Stimulated activated CD4-positive, alpha-beta T cell treated with anti-CD3 and anti-CD28 coated beads, TNF-alpha, amount 100 ng/mL, for 24 hours (primary cell): ENCODE data around the gene HTT-AS.

Experiments used
- DNase-seq, 3 experiments: peaks; one replicate each; pipeline ENCODE4 v3.0.0-alpha.2; 2020; ENCODE audit warnings: low read depth in 3 of 3

HTT-AS gene

GRCh38 chr4:3087115-3087797 lies 12.9 kb upstream of the HTT-AS start:
- DNase-seq: no peak

GRCh38 chr4:3085948-3086670 lies 11.8 kb upstream of the HTT-AS start:
- DNase-seq: no peak

- DNase-seq: no peak
Measured at GRCh38 chr4:3083732-3084131, 9.4 kb upstream of the HTT-AS start.

GRCh38 chr4:3082925-3083515 lies 8.7 kb upstream of the HTT-AS start:
- DNase-seq: no peak

- DNase-seq: no peak
Measured at GRCh38 chr4:3079694-3080123, 5.4 kb upstream of the HTT-AS start.

- no peak for DNase-seq
Measured at GRCh38 chr4:3077796-3078195, 3.5 kb upstream of the HTT-AS start.

- no peak for DNase-seq
Measured at GRCh38 chr4:3075652-3075981, 1.3 kb upstream of the HTT-AS start.

- DNase-seq: peak; percentile 6 to 54 (median 26)
Measured at GRCh38 chr4:3074846-3075651, 711 bp upstream of the HTT-AS start.

GRCh38 chr4:3073158-3074077 lies 920 bp downstream of the HTT-AS start:
- peak in 1 of 3 experiments; percentile 5 for DNase-seq

GRCh38 chr4:3071811-3072210 lies 2.5 kb downstream of the HTT-AS start:
- no peak for DNase-seq

- DNase-seq: no peak
Measured at GRCh38 chr4:3070709-3071500, 3.4 kb downstream of the HTT-AS start.

- no peak for DNase-seq
Measured at GRCh38 chr4:3069661-3070199, 4.6 kb downstream of the HTT-AS start.

- DNase-seq: no peak
Measured at GRCh38 chr4:3067473-3068001, 6.8 kb downstream of the HTT-AS start.

GRCh38 chr4:3066836-3067400 lies 7.4 kb downstream of the HTT-AS start:
- no peak for DNase-seq

- DNase-seq: no peak
Measured at GRCh38 chr4:3065551-3065950, 8.8 kb downstream of the HTT-AS start.

GRCh38 chr4:3062471-3062870 lies 11.9 kb downstream of the HTT-AS start:
- DNase-seq: no peak

GRCh38 chr4:3060946-3061345 lies 13.4 kb downstream of the HTT-AS start:
- no peak for DNase-seq

GRCh38 chr4:3059943-3060342 lies 14.4 kb downstream of the HTT-AS start:
- DNase-seq: no peak

GRCh38 chr4:3054169-3054759 lies 20.1 kb downstream of the HTT-AS start:
- no peak for DNase-seq
